Retinal pigment epithelial cell (primary cell): ENCODE results near the gene LRIG1.

Source experiments
- DNase-seq: peaks from one replicate; pipeline ENCODE4 v3.0.0-alpha.2; 2010; ENCODE audit warnings: low read depth
- H3K4me3 ChIP-seq: 2 replicates; pipeline ENCODE4 v1.5.1; 2011; ENCODE audit warnings: mild to moderate bottlenecking, low read length, control low read depth, moderate library complexity
- TF ChIP-seq, protein P1 (sequence below): conservative IDR thresholded peaks from 2 replicates; pipeline ENCODE4 v1.5.1; 2011; ENCODE audit warnings: low read depth, low read length, control low read depth, inconsistent platforms

The LRIG1 gene

DNA sequence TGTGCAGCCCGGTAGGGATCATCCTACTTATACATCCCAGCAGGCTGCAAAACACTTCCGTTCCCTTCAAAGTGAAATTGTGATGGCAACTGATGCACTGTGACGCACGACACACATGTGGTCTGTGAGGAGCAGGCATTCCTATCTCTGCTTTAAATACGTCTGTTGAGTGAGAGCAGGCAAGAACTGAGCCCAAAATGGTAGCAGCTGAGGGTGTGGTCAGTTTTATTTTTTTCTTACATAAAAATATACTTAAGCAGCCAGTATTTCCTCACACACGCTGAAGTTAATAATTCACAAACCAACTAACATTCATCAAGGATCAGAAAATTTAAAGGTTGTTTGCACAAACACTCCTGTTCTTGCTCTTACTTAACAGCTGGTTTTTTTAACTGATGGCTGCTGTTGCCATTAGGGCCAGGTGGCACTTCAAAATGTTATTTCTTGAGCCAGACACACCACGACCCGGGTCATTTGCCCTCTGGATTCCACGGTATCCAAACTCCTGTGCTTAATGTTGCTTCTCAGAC is 23.9 kb downstream of the LRIG1 start:
- no peak overlapping the region for H3K4me3 ChIP-seq
- DNase-seq: no peak
- TF ChIP-seq, protein P1, sequence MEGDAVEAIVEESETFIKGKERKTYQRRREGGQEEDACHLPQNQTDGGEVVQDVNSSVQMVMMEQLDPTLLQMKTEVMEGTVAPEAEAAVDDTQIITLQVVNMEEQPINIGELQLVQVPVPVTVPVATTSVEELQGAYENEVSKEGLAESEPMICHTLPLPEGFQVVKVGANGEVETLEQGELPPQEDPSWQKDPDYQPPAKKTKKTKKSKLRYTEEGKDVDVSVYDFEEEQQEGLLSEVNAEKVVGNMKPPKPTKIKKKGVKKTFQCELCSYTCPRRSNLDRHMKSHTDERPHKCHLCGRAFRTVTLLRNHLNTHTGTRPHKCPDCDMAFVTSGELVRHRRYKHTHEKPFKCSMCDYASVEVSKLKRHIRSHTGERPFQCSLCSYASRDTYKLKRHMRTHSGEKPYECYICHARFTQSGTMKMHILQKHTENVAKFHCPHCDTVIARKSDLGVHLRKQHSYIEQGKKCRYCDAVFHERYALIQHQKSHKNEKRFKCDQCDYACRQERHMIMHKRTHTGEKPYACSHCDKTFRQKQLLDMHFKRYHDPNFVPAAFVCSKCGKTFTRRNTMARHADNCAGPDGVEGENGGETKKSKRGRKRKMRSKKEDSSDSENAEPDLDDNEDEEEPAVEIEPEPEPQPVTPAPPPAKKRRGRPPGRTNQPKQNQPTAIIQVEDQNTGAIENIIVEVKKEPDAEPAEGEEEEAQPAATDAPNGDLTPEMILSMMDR: no peak

DNA sequence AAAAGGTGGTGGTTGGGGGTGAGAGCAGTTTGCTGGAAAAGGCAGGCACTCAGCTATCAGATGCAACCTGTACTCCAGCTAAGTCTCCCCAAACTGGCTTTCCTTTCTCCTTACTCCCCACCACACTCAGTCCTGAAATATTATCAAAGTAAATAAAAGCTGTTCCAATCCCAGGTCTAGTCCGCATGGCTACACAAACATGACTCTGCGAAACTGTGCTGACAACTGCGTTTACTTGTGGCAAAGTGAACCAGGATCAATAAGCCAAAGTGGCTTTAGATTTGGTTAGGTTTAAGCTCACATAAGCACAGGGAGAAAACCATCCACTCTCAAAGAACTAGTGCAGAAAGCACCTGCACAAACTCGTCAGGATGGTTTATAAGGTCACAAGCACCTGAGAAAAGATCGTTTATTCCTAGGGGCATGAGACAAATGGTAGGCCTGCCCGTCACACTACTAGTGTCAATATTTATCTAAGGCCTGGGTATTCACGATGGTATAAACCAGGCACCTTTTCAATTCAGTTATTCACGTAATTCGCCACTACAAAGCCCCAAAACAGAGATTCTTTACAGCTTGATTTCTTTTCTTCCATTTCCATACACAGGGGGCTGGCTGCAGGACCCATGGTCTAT is 25.3 kb downstream of the LRIG1 start:
- H3K4me3 ChIP-seq: no peak overlapping the region
- TF ChIP-seq, protein P1: no peak
- DNase-seq: no peak

GRCh38 chr3:66473692-66474091 is 27.1 kb downstream of the LRIG1 start:
- no peak overlapping the region for H3K4me3 ChIP-seq
- DNase-seq: no peak
- TF ChIP-seq, protein P1: no peak

DNA sequence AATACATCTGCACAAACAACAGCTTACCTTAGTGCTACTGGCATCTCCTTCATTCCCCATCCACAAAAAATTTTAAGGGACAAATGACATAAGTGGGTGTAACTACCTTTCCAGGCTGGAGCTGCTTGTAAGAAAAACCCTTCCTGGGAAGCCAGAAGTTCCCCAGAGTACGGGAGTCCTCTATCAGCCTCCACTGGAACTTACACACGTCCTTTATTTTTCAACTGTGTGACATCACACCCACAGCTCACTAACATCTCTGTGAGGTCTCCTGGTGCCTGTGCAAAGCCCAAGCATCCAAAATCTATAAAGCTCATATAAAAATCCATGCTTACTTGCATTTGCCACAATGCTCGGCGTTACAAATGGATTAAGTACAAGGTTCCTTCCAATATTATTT is 27.6 kb downstream of the LRIG1 start:
- peak overlapping the region; percentile 1 for H3K4me3 ChIP-seq
- DNase-seq: no peak
- TF ChIP-seq, protein P1: no peak

GRCh38 chr3:66472313-66473134 is 28.3 kb downstream of the LRIG1 start:
- TF ChIP-seq, protein P1: no peak
- DNase-seq: no peak
- H3K4me3 ChIP-seq: no peak overlapping the region

GRCh38 chr3:66470956-66471686 is 29.7 kb downstream of the LRIG1 start:
- TF ChIP-seq, protein P1: no peak
- no peak overlapping the region for H3K4me3 ChIP-seq
- DNase-seq: no peak
